Neural cell (in vitro differentiated cells): ENCODE data around the gene IL1RAPL2. TPM values are rescaled to one million over a fixed set of nuclear protein-coding genes. Genes with fewer than 3 reads are reported as not detected.

Source experiments
- H2AFZ ChIP-seq: fragments of 200-600, 300-800 bp; sonication (generic), shearing (Covaris generic); 2 replicates; pipeline ENCODE4 v1.6.0; 2014; ENCODE audit warnings: low read depth, mild to moderate bottlenecking, antibody characterized with exemption, low read length, moderate library complexity
- H3F3A ChIP-seq: fragments of 200-600 bp; shearing (Covaris generic); 2 replicates; pipeline ENCODE4 v1.6.1; 2016; ENCODE audit warnings: mild to moderate bottlenecking, moderate library complexity, mixed read lengths, antibody characterized with exemption, low read length; ENCODE audit not compliant: insufficient read depth, poor library complexity, severe bottlenecking
- H3K27ac ChIP-seq: fragments of 200-600, 300-800 bp; sonication (generic), shearing (Covaris generic); 2 replicates; pipeline ENCODE4 v1.5.1; 2014; ENCODE audit warnings: mild to moderate bottlenecking, low read length, moderate library complexity
- H3K27me3 ChIP-seq: fragments of 300-800, 200-600 bp; sonication (generic), shearing (Covaris generic); 2 replicates; pipeline ENCODE4 v1.6.0; 2014; ENCODE audit warnings: mild to moderate bottlenecking, low read depth, low read length, moderate library complexity; ENCODE audit not compliant: insufficient read depth
- H3K36me3 ChIP-seq: fragments of 300-800, 200-600 bp; sonication (generic), shearing (Covaris generic); 2 replicates; pipeline ENCODE4 v1.5.1; 2014; ENCODE audit warnings: mild to moderate bottlenecking, antibody characterized with exemption, low read length, moderate library complexity; ENCODE audit not compliant: insufficient read depth
- H3K4me2 ChIP-seq: fragments of 300-800, 200-600 bp; sonication (generic), shearing (Covaris generic); 2 replicates; pipeline ENCODE4 v1.6.0; 2014; ENCODE audit warnings: mild to moderate bottlenecking, low read length
- H3K4me3 ChIP-seq: fragments of 300-800, 200-600 bp; sonication (generic), shearing (Covaris generic); 2 replicates; pipeline ENCODE4 v1.5.1; 2014; ENCODE audit warnings: mild to moderate bottlenecking, low read length, moderate library complexity
- H3K79me2 ChIP-seq: fragments of 200-600 bp; shearing (Covaris generic); replicated peaks from 2 replicates; pipeline ENCODE4 v1.6.0; 2014; ENCODE audit warnings: mild to moderate bottlenecking, low read length, moderate library complexity; ENCODE audit not compliant: insufficient read depth
- H3K9ac ChIP-seq: fragments of 300-800, 200-600 bp; sonication (generic), shearing (Covaris generic); 2 replicates; pipeline ENCODE4 v1.6.1; 2016; ENCODE audit warnings: mild to moderate bottlenecking, low read length, mixed read lengths
- H3K9me2 ChIP-seq: fragments of 200-600 bp; shearing (Covaris generic); 2 replicates; pipeline ENCODE4 v1.6.1; 2016; ENCODE audit warnings: mild to moderate bottlenecking, low read length, mixed read lengths; ENCODE audit not compliant: insufficient read depth
- H3K9me3 ChIP-seq: fragments of 200-600, 300-800 bp; sonication (generic), shearing (Covaris generic); 2 replicates; pipeline ENCODE4 v1.6.1; 2016; ENCODE audit warnings: mild to moderate bottlenecking, mixed run types, low read length, moderate library complexity, mixed read lengths
- H4K20me1 ChIP-seq: fragments of 200-600 bp; shearing (Covaris generic); 2 replicates; pipeline ENCODE4 v1.6.1; 2016; ENCODE audit warnings: mild to moderate bottlenecking, mixed run types; ENCODE audit not compliant: insufficient read depth
- EP300 ChIP-seq: fragments of 450-650 bp; conservative IDR thresholded peaks from 2 replicates; pipeline ENCODE4 v1.6.1; 2014; ENCODE audit warnings: antibody characterized with exemption, mild to moderate bottlenecking, moderate library complexity; ENCODE audit not compliant: poor library complexity, severe bottlenecking
- EZH2 ChIP-seq: fragments of 200-600, 300-800 bp; shearing (Covaris generic), sonication (generic); IDR thresholded peaks from 2 replicates; pipeline ENCODE4 v1.6.1; 2014; ENCODE audit warnings: antibody characterized with exemption, low read length, borderline replicate concordance, mild to moderate bottlenecking; ENCODE audit not compliant: insufficient read depth, poor library complexity, severe bottlenecking
- MXI1 ChIP-seq: fragments of 450-650 bp; conservative IDR thresholded peaks from 2 replicates; pipeline ENCODE4 v1.6.1; 2014; ENCODE audit warnings: antibody characterized with exemption, mild to moderate bottlenecking; ENCODE audit not compliant: poor library complexity, severe bottlenecking
- POLR2AphosphoS5 ChIP-seq: IDR thresholded peaks from 2 replicates; pipeline ENCODE4 v1.6.1; 2012
- RAD21 ChIP-seq: fragments of 450-650 bp; conservative IDR thresholded peaks from 2 replicates; pipeline ENCODE4 v1.6.1; 2014; ENCODE audit warnings: antibody characterized with exemption, mild to moderate bottlenecking, moderate library complexity
- SMC3 ChIP-seq: fragments of 450-650 bp; conservative IDR thresholded peaks from 2 replicates; pipeline ENCODE4 v1.6.1; 2014; ENCODE audit warnings: antibody characterized with exemption, mild to moderate bottlenecking, moderate library complexity; ENCODE audit not compliant: poor library complexity
- TAF1 ChIP-seq: IDR thresholded peaks from 2 replicates; pipeline ENCODE4 v1.6.1; 2012; ENCODE audit warnings: low read depth
- polyA plus RNA-seq: library from polyadenylated mRNA; depleted of rRNA; stranded (reverse); fragments of >200 nt; gene quantifications from 2 replicates; pipeline ENCODE4 v1.2.3, GENCODE V29; 2014
- TF ChIP-seq, protein P1 (sequence below): IDR thresholded peaks from 2 replicates; pipeline ENCODE4 v1.6.1; 2012; ENCODE audit warnings: borderline replicate concordance
- TF ChIP-seq, protein P2 (sequence below): fragments of 450-650 bp; IDR thresholded peaks from 2 replicates; pipeline ENCODE4 v1.5.1; 2014; ENCODE audit warnings: antibody characterized with exemption, mild to moderate bottlenecking, moderate library complexity; ENCODE audit not compliant: poor library complexity, severe bottlenecking

The IL1RAPL2 gene
- polyA plus RNA-seq, 1 donor from 2014 or later = not detected

DNA sequence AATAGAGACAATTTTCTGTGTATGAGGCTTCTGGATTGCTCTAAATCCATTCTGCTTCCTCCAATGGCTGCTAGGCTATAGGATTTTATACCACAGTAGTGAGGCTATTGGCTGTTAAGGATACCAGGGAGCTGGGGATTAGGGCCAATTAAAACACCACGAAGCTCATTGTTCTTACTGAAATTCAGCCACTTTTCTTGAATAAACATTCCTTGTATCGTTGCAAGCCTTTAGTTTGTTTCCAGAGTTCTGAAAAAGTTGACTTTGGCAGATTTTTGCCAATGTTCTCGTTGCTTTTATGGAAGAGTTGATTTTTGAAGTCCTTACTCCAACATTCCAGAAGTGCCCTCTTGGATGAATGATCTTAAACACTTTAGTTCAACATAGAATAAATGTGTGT is 892.8 kb downstream of the IL1RAPL2 start:
- H3K27me3 ChIP-seq = no peaks in the 10 kb centered on the region
- H3K9me3 ChIP-seq = no peaks in the 10 kb centered on the region
- no peaks in the 10 kb centered on the region for H3K9me2 ChIP-seq
- no peak overlapping the region for H3K27ac ChIP-seq
- H3K36me3 ChIP-seq = no peaks in the 10 kb centered on the region
- no peak overlapping the region for H2AFZ ChIP-seq
- no peaks in the 10 kb centered on the region for H3K79me2 ChIP-seq
- H3K4me3 ChIP-seq = no peak overlapping the region
- H3K4me2 ChIP-seq = no peak overlapping the region
- TF ChIP-seq, protein P1, sequence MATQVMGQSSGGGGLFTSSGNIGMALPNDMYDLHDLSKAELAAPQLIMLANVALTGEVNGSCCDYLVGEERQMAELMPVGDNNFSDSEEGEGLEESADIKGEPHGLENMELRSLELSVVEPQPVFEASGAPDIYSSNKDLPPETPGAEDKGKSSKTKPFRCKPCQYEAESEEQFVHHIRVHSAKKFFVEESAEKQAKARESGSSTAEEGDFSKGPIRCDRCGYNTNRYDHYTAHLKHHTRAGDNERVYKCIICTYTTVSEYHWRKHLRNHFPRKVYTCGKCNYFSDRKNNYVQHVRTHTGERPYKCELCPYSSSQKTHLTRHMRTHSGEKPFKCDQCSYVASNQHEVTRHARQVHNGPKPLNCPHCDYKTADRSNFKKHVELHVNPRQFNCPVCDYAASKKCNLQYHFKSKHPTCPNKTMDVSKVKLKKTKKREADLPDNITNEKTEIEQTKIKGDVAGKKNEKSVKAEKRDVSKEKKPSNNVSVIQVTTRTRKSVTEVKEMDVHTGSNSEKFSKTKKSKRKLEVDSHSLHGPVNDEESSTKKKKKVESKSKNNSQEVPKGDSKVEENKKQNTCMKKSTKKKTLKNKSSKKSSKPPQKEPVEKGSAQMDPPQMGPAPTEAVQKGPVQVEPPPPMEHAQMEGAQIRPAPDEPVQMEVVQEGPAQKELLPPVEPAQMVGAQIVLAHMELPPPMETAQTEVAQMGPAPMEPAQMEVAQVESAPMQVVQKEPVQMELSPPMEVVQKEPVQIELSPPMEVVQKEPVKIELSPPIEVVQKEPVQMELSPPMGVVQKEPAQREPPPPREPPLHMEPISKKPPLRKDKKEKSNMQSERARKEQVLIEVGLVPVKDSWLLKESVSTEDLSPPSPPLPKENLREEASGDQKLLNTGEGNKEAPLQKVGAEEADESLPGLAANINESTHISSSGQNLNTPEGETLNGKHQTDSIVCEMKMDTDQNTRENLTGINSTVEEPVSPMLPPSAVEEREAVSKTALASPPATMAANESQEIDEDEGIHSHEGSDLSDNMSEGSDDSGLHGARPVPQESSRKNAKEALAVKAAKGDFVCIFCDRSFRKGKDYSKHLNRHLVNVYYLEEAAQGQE = no peak
- TF ChIP-seq POLR2AphosphoS5 = no peak
- no peak for TF ChIP-seq EP300
- TF ChIP-seq, protein P2, sequence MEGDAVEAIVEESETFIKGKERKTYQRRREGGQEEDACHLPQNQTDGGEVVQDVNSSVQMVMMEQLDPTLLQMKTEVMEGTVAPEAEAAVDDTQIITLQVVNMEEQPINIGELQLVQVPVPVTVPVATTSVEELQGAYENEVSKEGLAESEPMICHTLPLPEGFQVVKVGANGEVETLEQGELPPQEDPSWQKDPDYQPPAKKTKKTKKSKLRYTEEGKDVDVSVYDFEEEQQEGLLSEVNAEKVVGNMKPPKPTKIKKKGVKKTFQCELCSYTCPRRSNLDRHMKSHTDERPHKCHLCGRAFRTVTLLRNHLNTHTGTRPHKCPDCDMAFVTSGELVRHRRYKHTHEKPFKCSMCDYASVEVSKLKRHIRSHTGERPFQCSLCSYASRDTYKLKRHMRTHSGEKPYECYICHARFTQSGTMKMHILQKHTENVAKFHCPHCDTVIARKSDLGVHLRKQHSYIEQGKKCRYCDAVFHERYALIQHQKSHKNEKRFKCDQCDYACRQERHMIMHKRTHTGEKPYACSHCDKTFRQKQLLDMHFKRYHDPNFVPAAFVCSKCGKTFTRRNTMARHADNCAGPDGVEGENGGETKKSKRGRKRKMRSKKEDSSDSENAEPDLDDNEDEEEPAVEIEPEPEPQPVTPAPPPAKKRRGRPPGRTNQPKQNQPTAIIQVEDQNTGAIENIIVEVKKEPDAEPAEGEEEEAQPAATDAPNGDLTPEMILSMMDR = no peak
- TF ChIP-seq MXI1 = no peak
- no peak for TF ChIP-seq TAF1
- no peak for TF ChIP-seq RAD21
- no peaks in the 10 kb centered on the region for H3F3A ChIP-seq
- no peaks in the 10 kb centered on the region for H4K20me1 ChIP-seq
- H3K9ac ChIP-seq = no peak overlapping the region

DNA sequence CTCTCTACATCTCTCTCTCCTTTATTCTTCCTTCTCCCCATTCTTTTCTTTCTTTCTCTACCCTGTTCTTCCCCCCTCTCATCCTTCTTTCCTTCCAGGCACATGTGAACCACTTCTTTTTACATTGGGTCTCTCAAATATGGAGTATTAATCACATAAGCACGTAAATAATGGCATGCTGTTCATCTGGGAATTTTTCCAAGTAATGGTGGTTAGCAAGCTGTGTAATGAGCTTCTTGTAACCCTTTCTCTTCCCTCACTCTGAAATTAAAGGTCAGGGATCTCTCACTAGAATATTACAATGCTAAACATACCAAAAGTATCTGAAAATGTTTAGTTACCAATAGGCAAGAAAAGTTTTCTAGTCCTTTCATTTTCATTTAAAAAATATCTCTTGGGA is 894.4 kb downstream of the IL1RAPL2 start:
- Histone ChIP-seq H2AFZ (no peak overlapping the region), H3K27me3 (no peaks in the 10 kb centered on the region), H3K36me3 (no peaks in the 10 kb centered on the region), H4K20me1 (no peaks in the 10 kb centered on the region), H3K9ac (no peak overlapping the region), H3K4me2 (no peak overlapping the region), H3F3A (no peaks in the 10 kb centered on the region), H3K27ac (no peak overlapping the region), H3K9me3 (no peaks in the 10 kb centered on the region), H3K4me3 (no peak overlapping the region), H3K9me2 (no peaks in the 10 kb centered on the region), H3K79me2 (no peaks in the 10 kb centered on the region)
- TF ChIP-seq EP300 = no peak
- TF ChIP-seq, protein P2 = no peak
- no peak for TF ChIP-seq EZH2
- no peak for TF ChIP-seq MXI1
- TF ChIP-seq RAD21 = no peak
- TF ChIP-seq POLR2AphosphoS5 = no peak
- no peak for TF ChIP-seq TAF1
- TF ChIP-seq, protein P1 = no peak
- no peak for TF ChIP-seq SMC3
